GM23338 (cell line): ENCODE results near the gene NDST4. TPM values are rescaled to one million over a fixed set of nuclear protein-coding genes. Genes with fewer than 3 reads are reported as not detected.

ENCODE experiments used
- ATAC-seq: fragments of 200-7000 bp; cut with Tn5 transposase; 3 replicates; pipeline ENCODE4 v1.9.1; 2020
- DNase-seq: peaks from one replicate; pipeline ENCODE4 v3.0.0-alpha.2; 2015; ENCODE audit warnings: low spot score
- H2AFZ ChIP-seq: fragments of 200-600 bp; sonication (generic); 2 replicates; pipeline ENCODE4 v1.8.0; 2016; ENCODE audit warnings: antibody characterized with exemption, mild to moderate bottlenecking, moderate library complexity
- H3F3A ChIP-seq: fragments of 200-600 bp; sonication (generic); replicated peaks from 2 replicates; pipeline ENCODE4 v1.8.0; 2017; ENCODE audit warnings: antibody characterized with exemption, mixed run types, low read depth
- H3K27ac ChIP-seq: fragments of 200-600 bp; sonication (generic); 2 replicates; pipeline ENCODE4 v1.6.1; 2016; ENCODE audit warnings: low read depth
- H3K27me3 ChIP-seq: fragments of 200-600 bp; sonication (generic); 2 replicates; pipeline ENCODE4 v1.8.0; 2016; ENCODE audit warnings: mild to moderate bottlenecking, mixed run types, moderate library complexity; ENCODE audit not compliant: insufficient read depth
- H3K36me3 ChIP-seq: fragments of 200-600 bp; sonication (generic); 2 replicates; pipeline ENCODE4 v1.8.0; 2016; ENCODE audit warnings: mild to moderate bottlenecking; ENCODE audit not compliant: insufficient read depth
- H3K4me1 ChIP-seq: fragments of 200-600 bp; sonication (generic); 2 replicates; pipeline ENCODE4 v1.8.0; 2016; ENCODE audit warnings: mild to moderate bottlenecking, moderate library complexity; ENCODE audit not compliant: insufficient read depth
- H3K4me2 ChIP-seq: fragments of 200-600 bp; sonication (generic); 2 replicates; pipeline ENCODE4 v1.7.1; 2017; ENCODE audit warnings: mixed run types
- H3K4me3 ChIP-seq: fragments of 200-600 bp; sonication (generic); 2 replicates; pipeline ENCODE4 v1.6.1; 2016; ENCODE audit warnings: mixed run types
- H3K79me2 ChIP-seq: fragments of 200-600 bp; sonication (generic); replicated peaks from 2 replicates; pipeline ENCODE4 v1.8.0; 2017; ENCODE audit warnings: mild to moderate bottlenecking; ENCODE audit not compliant: insufficient read depth
- H3K9me2 ChIP-seq: fragments of 200-600 bp; sonication (generic); 2 replicates; pipeline ENCODE4 v1.8.0; 2017; ENCODE audit not compliant: insufficient read depth
- H4K20me1 ChIP-seq: fragments of 200-600 bp; sonication (generic); replicated peaks from 2 replicates; pipeline ENCODE4 v1.8.0; 2017; ENCODE audit warnings: mild to moderate bottlenecking; ENCODE audit not compliant: insufficient read depth
- H3K27ac Mint-ChIP-seq: 2 replicates; pipeline ENCODE4 v1.8.0; 2020; ENCODE audit warnings: inconsistent platforms, mild to moderate bottlenecking, moderate library complexity, mixed read lengths
- H3K27me3 Mint-ChIP-seq: 3 replicates; pipeline ENCODE4 v1.8.0; 2022; ENCODE audit warnings: low read depth, mild to moderate bottlenecking, moderate library complexity, mixed read lengths, inconsistent platforms; ENCODE audit not compliant: insufficient read depth, poor library complexity
- H3K36me3 Mint-ChIP-seq: 3 replicates; pipeline ENCODE4 v1.8.0; 2021; ENCODE audit warnings: low read depth, mild to moderate bottlenecking, inconsistent platforms, moderate library complexity, mixed read lengths
- H3K4me1 Mint-ChIP-seq: 3 replicates; pipeline ENCODE4 v1.8.0; 2020; ENCODE audit warnings: mild to moderate bottlenecking, inconsistent platforms, mixed read lengths
- H3K4me3 Mint-ChIP-seq: 3 replicates; pipeline ENCODE4 v1.8.0; 2021; ENCODE audit warnings: moderate library complexity, mild to moderate bottlenecking, inconsistent platforms, mixed read lengths
- H3K9me3 Mint-ChIP-seq: 3 replicates; pipeline ENCODE4 v1.8.0; 2020; ENCODE audit warnings: moderate library complexity, mild to moderate bottlenecking, inconsistent platforms, mixed read lengths
- CREB1 ChIP-seq: fragments of 250-450 bp; sonication (Bioruptor Pico); IDR thresholded peaks from 2 replicates; pipeline ENCODE4 v1.5.0; 2020; ENCODE audit warnings: low read depth, mild to moderate bottlenecking, moderate library complexity
- EZH2phosphoT487 ChIP-seq: fragments of 200-600 bp; sonication (generic); IDR thresholded peaks from one replicate; pipeline ENCODE4 v1.8.1; 2018; ENCODE audit warnings: antibody characterized with exemption; ENCODE audit not compliant: unreplicated experiment
- NANOG ChIP-seq: IDR thresholded peaks from 2 replicates; pipeline ENCODE4 v1.6.1; 2016; ENCODE audit warnings: antibody characterized with exemption, borderline replicate concordance
- POLR2AphosphoS5 ChIP-seq: IDR thresholded peaks from 2 replicates; pipeline ENCODE4 v1.6.1; 2016; ENCODE audit warnings: antibody characterized with exemption, low read depth
- STAT1 ChIP-seq: IDR thresholded peaks from one replicate; pipeline ENCODE4 v1.6.1; 2016; ENCODE audit warnings: antibody characterized with exemption; ENCODE audit not compliant: unreplicated experiment
- ZNF462 ChIP-seq: fragments of 250-450 bp; sonication (Bioruptor Pico); IDR thresholded peaks from 2 replicates; pipeline ENCODE4 v1.5.0; 2020; ENCODE audit warnings: mild to moderate bottlenecking, moderate library complexity
- polyA plus RNA-seq: library from polyadenylated mRNA; unstranded; fragments of >200 nt; fragmentation: Nextera tagmentation; extraction: Ambion mirVana; gene quantifications from 2 replicates; pipeline ENCODE4 v1.2.1, GENCODE V29; 2016
- total RNA-seq: library from RNA; depleted of rRNA; stranded (reverse); fragments of >200 nt; shearing (Covaris generic); gene quantifications from 2 replicates; pipeline ENCODE4 v1.2.3, GENCODE V29; 2014
- TF ChIP-seq, protein P1 (sequence below), 2 experiments: fragments of 200-600 bp in 1 of 2; sonication (generic) in 1 of 2; conservative IDR thresholded peaks; 2 replicates each; pipeline versions ENCODE4 v1.5.1 to v1.6.1; 2016 to 2017; ENCODE audit warnings: antibody characterized with exemption in 2 of 2, low read depth in 2 of 2, mild to moderate bottlenecking in 2 of 2, moderate library complexity in 1 of 2
- TF ChIP-seq, protein P2 (sequence below): IDR thresholded peaks from 2 replicates; pipeline ENCODE4 v1.6.1; 2016; ENCODE audit warnings: antibody characterized with exemption

The NDST4 gene
- total and polyA plus RNA-seq, 2 experiments from 2014 or later: not detected

- Histone ChIP-seq H3K27me3 (no peaks in the 10 kb centered on the region), H4K20me1 (no peaks in the 10 kb centered on the region), H3K9me2 (no peaks in the 10 kb centered on the region), H3F3A (no peaks in the 10 kb centered on the region), H3K79me2 (no peaks in the 10 kb centered on the region), H2AFZ (no peak overlapping the region), H3K4me1 (peaks cover 12% of the 10 kb centered on the region; the same call in 1 of the 2 replicates), H3K27ac (no peak overlapping the region), H3K36me3 (no peaks in the 10 kb centered on the region), H3K4me3 (no peak overlapping the region), H3K4me2 (no peak overlapping the region)
- Mint-ChIP-seq H3K36me3 (no peaks in the 10 kb centered on the region), H3K27ac (no peak overlapping the region), H3K4me3 (no peak overlapping the region), H3K9me3 (no peaks in the 10 kb centered on the region), H3K4me1 (peaks cover 7% of the 10 kb centered on the region), H3K27me3 (no peaks in the 10 kb centered on the region)
- ATAC-seq: no peak
- DNase-seq: no peak
- TF ChIP-seq CREB1 (CRISPR knock-in tag) (no peak), NANOG (no peak)
- TF ChIP-seq, protein P1, sequence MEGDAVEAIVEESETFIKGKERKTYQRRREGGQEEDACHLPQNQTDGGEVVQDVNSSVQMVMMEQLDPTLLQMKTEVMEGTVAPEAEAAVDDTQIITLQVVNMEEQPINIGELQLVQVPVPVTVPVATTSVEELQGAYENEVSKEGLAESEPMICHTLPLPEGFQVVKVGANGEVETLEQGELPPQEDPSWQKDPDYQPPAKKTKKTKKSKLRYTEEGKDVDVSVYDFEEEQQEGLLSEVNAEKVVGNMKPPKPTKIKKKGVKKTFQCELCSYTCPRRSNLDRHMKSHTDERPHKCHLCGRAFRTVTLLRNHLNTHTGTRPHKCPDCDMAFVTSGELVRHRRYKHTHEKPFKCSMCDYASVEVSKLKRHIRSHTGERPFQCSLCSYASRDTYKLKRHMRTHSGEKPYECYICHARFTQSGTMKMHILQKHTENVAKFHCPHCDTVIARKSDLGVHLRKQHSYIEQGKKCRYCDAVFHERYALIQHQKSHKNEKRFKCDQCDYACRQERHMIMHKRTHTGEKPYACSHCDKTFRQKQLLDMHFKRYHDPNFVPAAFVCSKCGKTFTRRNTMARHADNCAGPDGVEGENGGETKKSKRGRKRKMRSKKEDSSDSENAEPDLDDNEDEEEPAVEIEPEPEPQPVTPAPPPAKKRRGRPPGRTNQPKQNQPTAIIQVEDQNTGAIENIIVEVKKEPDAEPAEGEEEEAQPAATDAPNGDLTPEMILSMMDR (conservative IDR thresholded peaks at IDR 0.05; ENCODE audit: low read depth in 2 of 2): peak in 1 of 2 experiments; percentile 29; a peak in 1 of 4 replicates
Measured at GRCh38 chr4:115119804-115120352, 6.5 kb upstream of the NDST4 start.

DNA sequence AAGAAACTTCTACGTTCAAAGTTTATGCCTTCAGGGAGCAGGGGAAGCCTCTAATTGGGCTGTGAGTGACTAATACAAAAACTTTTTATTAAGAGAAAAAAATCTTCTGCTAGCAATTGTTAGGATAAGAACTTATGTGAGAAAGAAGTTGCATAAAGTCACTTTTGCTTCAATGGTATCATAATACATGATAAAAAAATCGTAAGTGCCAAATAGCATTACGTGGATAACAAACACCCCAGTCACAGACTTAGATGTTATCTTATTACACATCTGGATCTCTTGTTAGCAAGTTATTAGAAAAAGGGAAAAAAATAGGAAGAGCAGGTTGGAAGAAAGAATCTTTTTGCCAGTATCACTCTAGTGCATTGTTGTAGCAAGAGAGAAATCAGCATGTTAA is 4.2 kb upstream of the NDST4 start:
- no peak overlapping the region for H3K4me3 Mint-ChIP-seq
- no peak overlapping the region for H3K4me2 ChIP-seq
- H4K20me1 ChIP-seq: no peaks in the 10 kb centered on the region
- no peaks in the 10 kb centered on the region for H3K36me3 ChIP-seq
- H3K9me3 Mint-ChIP-seq: no peaks in the 10 kb centered on the region
- no peaks in the 10 kb centered on the region for H3K27me3 ChIP-seq
- H3K27ac Mint-ChIP-seq: no peak overlapping the region
- H3K27ac ChIP-seq: no peak overlapping the region
- TF ChIP-seq POLR2AphosphoS5 (no peak), NANOG (no peak), EZH2phosphoT487 (no peak), ZNF462 (CRISPR knock-in tag) (no peak), STAT1 (no peak), CREB1 (CRISPR knock-in tag) (no peak)
- TF ChIP-seq, protein P1 (conservative IDR thresholded peaks at IDR 0.05; ENCODE audit: low read depth in 2 of 2): no peak
- TF ChIP-seq, protein P2, sequence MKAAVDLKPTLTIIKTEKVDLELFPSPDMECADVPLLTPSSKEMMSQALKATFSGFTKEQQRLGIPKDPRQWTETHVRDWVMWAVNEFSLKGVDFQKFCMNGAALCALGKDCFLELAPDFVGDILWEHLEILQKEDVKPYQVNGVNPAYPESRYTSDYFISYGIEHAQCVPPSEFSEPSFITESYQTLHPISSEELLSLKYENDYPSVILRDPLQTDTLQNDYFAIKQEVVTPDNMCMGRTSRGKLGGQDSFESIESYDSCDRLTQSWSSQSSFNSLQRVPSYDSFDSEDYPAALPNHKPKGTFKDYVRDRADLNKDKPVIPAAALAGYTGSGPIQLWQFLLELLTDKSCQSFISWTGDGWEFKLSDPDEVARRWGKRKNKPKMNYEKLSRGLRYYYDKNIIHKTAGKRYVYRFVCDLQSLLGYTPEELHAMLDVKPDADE: no peak
- H3K4me1 ChIP-seq: peaks cover 18% of the 10 kb centered on the region; the same call in 1 of the 2 replicates
- H3K36me3 Mint-ChIP-seq: no peaks in the 10 kb centered on the region
- no peak for ATAC-seq
- H2AFZ ChIP-seq: no peak overlapping the region; the same call in 1 of the 2 replicates
- no peaks in the 10 kb centered on the region for H3K9me2 ChIP-seq
- no peaks in the 10 kb centered on the region for H3F3A ChIP-seq
- DNase-seq: no peak
- H3K27me3 Mint-ChIP-seq: peaks cover 2% of the 10 kb centered on the region
- no peaks in the 10 kb centered on the region for H3K79me2 ChIP-seq
- peaks cover 16% of the 10 kb centered on the region for H3K4me1 Mint-ChIP-seq
- no peak overlapping the region for H3K4me3 ChIP-seq
